ENCODE data around the gene BCAM.
A peak's percentile ranks its signal among the peaks of the same experiment; 100 is the strongest.
"Not testable (repeated sequence)": the region's sequence is repeated elsewhere in the genome, so short reads cannot be mapped to it uniquely, and the experiment has no call there.

Gene BCAM

DNA sequence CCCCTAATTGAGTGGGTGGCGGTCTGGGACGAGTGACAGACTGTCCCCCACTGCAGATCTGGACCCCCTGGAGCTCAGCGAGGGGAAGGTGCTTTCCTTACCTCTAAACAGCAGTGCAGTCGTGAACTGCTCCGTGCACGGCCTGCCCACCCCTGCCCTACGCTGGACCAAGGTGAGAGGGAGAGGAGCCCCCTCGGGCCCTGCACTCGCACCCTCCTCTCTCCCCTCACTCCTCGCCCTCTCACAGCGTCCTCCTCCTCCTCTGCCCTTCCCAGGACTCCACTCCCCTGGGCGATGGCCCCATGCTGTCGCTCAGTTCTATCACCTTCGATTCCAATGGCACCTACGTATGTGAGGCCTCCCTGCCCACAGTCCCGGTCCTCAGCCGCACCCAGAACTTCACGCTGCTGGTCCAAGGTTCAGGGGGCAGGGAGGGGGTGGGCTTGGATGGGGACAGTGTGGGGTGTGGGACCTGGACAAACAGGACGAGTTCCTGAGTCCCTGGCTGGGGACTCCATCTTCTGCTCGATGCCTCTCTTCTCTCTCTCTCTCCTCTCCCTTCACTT, 9.6 kb downstream of the BCAM start:
- no peak for DNase-seq
- ATAC-seq = no peak

DNA sequence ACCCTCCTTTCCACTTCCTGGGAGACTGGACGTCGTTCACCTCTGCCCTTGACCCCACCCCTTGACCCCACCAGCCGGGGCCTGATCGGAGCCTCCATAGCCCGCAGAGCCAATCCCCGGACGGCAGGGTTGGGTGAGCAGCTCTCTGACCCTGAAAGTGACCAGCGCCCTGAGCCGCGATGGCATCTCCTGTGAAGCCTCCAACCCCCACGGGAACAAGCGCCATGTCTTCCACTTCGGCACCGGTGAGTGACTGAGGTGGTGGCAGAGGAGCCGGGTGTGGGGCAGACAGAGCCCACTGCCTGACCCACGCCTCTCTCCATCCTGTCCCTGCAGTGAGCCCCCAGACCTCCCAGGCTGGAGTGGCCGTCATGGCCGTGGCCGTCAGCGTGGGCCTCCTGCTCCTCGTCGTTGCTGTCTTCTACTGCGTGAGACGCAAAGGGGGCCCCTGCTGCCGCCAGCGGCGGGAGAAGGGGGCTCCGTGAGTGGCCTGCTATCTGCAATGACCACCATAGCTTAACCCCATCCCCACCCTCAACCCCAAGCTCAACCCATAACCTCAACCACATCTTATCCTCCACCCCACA, 10.4 kb downstream of the BCAM start:
- ATAC-seq (no peak), DNase-seq (no peak)

DNA sequence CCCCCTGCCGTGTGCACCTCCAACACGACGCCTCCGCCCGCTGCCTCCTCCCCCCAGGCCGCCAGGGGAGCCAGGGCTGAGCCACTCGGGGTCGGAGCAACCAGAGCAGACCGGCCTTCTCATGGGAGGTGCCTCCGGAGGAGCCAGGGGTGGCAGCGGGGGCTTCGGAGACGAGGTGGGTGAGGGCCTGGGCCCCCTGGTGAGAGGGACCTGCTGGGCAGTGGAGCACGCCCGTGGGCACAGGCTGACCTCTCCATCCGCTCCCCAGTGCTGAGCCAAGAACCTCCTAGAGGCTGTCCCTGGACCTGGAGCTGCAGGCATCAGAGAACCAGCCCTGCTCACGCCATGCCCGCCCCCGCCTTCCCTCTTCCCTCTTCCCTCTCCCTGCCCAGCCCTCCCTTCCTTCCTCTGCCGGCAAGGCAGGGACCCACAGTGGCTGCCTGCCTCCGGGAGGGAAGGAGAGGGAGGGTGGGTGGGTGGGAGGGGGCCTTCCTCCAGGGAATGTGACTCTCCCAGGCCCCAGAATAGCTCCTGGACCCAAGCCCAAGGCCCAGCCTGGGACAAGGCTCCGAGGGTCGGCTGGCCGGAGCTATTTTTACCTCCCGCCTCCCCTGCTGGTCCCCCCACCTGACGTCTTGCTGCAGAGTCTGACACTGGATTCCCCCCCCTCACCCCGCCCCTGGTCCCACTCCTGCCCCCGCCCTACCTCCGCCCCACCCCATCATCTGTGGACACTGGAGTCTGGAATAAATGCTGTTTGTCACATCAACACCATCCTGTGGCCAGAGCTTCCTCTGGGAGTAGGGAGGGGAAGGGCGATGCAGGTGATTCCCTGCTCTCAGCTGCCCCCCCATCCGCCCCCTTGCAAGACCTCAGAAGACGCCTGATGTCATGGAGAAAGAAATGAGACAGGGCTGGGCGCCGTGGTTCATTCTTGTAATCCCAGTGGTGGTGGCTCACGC, 12.0 kb downstream of the BCAM start:
- ATAC-seq = no peak
- no peak for DNase-seq

DNA sequence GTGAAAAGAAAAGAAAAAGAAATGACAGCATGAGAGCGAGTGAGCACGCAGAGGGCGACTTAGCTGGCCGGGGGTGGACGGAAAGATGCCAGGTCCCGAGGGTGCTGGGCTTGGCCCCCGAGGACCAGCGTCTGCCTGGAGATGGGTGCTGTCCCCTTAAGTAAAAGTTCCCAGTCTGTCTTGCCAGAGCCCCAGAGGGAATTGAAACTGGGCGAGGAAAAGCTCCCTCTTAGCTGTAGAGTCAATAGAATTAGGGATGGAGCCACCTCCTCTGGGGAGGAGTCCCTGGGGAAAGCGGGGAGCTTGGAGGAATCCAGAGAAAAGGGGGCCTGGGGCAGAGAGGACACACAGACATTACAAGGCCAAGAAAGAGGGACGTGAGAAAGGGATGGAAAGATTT, 13.3 kb downstream of the BCAM start:
- DNase-seq (no peak), ATAC-seq (no peak)

DNA sequence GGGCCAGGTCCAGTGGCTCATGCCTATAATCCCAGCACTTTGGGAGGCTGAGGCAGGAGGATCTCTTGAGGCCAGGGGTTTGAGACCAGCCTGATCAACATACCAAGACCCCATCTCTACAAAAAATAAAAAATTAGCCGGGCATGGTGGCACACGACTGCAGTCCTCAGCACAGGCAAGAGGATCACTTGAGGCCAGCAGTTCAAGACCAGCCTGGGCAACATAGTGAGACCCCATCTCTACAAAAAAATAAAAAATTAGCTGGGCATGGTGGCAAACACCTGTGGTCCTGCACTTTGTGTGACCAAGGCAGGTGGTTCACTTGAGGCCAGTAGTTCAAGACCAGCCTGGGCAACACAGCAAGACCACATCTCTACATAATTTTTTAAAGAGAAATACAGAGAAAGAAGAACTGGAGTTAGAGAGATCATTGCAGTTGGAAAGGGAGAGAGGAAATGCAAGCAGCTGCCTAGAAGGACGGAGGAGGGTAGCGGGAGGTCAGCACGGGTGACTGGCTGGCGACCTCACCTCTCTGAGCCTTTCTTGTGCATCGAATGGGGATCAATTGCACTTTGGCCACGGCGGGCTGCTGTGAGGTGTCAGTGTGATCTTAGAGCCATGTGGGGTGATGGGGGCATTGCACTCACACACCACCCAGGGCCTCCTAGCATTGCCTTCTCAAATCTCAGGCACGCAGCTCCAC, 13.9 kb downstream of the BCAM start:
- ATAC-seq (no peak), DNase-seq (no peak)

DNA sequence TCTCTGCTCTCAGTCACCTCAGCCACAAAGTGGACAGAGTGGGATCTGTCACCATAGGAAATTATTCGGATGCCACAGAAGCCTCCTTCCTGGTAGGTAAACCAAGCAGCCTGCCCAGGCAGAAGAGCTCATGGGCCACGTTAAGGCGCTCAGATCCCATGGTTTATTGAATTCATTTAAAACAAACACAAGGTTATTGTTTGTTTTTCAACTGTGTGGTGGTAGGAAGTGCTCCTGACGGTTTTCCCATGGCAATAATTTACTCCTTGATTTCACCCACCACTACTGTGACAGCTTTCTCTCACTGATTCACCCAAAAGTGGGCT, 14.4 kb downstream of the BCAM start:
- DNase-seq (no peak), ATAC-seq (no peak)

DNA sequence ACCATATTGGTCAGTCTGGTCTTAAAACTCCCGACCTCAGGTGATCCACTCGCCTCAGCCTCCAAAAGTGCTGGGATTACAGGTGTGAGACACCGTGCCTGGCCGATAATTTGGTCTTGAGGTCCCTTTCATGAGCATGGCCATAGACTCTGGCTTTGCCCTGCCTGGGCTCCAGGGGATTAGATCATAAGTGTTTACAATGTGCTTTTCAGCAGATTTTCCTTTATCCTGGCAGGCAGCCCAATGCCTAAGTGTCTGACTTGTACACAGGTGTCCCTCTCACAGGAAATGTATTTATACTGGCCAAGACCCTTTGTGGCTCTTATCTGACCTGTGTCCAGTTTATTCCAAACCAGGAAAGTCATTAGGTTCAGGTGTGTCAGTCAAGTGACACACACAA, 15.9 kb downstream of the BCAM start:
- DNase-seq = no peak
- ATAC-seq = no peak

DNA sequence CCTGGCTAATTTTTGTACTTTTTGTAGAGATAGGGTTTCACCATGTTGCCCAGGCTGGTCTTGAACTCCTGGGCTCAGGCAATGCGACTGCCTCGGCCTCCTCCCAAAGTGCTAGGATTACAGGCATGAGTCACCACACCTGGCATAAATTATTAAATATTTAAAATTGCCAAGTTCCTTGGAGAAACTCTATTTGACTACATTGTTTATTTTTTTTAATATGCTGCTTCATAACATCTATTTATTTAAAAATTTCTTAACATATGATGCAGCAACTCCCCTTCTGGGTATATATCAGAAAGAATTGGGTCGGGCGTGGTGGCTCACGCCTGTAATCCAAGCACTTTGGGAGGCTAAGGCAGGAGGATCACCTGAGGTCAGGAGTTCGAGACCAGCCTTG, 24.0 kb downstream of the BCAM start:
- not testable (repeated sequence) for ATAC-seq, DNase-seq

DNA sequence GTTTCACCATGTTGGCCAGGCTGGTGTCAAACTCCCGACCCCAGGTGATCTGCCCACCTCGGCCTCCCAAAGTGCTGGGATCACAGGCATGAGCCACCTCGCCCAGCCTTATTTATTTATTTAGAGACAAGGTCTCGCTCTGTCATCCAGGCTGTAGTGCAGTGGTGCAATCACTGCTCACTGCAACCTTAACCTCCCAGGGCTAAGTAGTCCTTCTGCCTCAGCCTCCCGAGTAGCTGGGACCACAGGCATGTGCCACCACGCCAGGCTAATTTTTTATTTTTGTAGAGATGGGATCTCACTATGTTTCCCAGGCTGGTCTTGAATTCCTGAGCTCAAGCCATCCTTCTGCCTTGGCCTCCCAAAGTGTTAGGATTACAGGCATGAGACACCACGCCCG, 25.5 kb downstream of the BCAM start:
- ATAC-seq, DNase-seq: not testable (repeated sequence)

DNA sequence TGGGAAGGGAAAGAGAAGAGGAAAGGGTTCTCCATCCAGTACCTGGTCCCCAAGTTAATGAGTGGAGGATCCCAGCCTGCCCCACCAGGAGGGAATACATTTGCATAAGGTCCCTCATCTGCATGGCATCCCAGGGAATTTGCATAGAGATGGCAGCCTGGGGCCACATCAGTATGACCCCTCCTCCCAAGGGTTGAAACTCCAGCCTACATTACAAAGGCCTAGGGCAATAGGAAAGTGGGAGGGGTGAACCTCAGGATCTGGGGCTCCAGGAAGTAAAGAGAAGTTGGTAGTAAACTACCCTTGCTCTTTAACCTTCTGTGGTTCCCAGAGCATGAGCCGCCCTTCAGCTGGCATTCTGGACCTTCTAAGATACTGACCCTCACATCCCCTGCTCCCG, 30.4 kb downstream of the BCAM start:
- no peak for ATAC-seq

DNA sequence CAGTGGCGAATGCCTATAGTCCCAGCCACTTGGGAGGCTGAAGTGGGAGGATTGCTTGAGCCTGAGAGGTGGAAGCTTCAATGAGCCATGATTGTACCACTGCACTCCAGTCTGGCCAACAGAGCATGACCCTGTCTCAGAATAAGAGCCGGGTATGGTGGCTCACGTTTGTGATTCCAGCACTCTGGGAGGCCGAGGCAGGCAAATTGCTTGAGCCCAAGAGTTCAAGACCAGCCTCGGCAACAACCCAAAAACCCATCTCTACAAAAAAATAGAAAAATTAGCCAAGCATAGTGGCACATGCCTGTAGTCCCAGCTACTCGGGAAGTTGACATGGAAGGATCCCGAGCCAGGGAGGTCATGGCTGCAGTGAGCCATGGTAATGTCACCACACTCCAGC, 31.9 kb downstream of the BCAM start:
- no peak for DNase-seq
- ATAC-seq = no peak

More for the DNA sequence above, 30.4 kb downstream of the BCAM start:
- no peak for DNase-seq

DNA sequence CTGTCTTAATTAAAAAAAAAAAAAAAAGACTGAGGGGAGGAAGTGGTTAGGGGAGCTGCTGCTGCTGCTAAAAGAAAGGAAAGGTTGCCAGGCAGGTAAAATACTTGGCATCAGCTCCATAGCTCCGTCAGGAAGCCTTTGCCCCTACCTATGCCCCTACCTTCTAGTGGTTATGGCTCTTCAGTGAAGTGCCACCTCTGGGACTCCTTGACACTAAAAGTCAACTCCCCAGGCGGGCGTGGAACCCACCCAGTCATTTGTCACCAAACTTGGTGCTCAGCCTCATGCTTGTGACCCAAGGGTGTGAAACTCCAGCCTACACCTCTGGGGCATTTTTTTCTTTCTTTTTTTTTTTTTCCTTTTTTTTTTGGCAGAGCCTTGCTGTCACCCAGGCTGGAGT, 32.3 kb downstream of the BCAM start:
- no peak for DNase-seq

DNA sequence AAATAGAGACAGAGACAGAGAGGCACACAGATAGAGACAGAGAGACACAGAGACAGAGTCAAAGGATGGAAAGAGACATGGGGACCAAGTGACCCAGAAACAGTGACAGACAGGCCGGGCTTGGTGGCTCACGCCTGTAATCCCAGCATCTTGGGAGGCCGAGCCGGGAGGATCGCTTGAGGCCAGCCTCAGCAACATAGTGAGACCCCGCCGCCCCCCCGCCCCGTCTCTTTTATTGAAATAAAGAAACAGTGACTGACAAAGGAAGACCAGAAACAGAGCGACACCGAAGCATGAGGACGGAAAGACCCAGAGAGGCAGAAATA, 36.3 kb downstream of the BCAM start:
- DNase-seq = peak; percentile 15
- ATAC-seq = no peak

More for the DNA sequence above, 32.3 kb downstream of the BCAM start:
- no peak for ATAC-seq

DNA sequence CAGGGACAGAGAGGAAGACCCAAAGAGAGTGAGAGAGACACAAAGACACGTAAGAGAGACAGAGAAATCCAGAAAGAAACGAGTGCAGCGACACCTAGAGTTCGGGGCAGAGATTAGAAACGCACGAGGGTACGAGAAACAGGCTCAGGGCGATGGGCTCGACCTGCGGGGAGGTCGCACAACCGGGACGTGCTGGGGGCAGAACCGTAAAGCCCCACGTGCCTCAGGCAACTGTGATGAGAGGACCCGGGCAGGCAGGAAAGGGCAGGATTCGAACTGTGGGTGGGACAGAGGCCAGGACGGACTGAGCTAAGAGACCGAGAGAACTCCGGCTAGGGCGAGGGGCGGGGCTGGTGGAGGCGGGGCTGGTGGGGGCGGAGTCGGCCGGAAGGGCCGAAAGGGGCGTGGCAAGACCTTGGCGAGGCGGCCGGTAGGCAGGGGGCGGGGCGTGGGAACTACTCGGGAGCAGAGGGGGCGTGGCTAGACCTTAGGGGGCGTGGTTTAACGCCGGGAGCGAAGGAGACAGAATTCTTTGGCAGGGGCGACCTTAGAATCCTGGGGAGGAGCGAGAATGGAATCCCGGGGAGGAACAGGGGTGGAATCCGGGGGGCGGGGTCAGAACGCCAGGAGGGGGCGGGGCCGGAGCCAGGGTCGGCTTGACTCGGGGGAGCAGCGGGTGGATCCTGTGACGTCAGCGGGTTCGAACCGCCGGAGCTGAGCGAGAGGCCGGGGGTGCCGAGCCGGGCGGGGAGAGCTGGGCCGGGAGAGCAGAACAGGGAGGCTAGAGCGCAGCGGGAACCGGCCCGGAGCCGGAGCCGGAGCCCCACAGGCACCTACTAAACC, 36.9 kb downstream of the BCAM start, which contains the start of gene NECTIN2:
TSS of gene NECTIN2 (plus strand) at position 686 of the 843 bp plus-strand sequence. CDS start 229 bp downstream, outside the sequence.
- DNase-seq (peak; percentile 98), ATAC-seq (peak; percentile 71)

DNA sequence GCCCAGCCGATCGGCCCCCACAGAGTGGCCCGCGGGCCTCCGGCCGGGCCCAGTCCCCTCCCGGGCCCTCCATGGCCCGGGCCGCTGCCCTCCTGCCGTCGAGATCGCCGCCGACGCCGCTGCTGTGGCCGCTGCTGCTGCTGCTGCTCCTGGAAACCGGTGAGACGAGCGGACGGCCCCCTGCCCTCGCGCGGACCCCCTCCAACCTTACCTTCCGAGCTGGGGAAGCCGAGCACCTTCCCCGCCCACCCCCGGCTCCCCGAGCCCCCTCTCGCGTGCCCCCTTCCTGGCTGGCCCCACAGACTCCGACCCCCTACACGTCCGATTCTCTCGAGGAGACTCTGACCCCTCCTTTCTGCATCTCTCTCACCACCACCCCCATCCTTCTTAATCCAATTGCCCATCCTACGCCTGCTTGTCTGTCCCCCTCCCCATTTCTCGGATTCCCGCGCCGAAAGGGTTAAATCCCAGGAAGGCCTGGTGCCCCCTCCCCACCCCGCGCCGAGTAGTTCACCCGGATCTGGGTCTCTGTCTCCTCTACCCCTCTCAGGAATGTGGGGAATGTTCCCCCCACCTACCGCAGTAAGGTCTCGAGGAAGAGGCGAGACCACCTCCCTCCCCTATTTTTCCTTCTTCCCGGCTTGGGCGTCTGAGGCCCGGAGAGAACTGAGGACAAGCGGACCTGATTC, 37.7 kb downstream of the BCAM start:
- no peak for DNase-seq
- ATAC-seq = no peak

DNA sequence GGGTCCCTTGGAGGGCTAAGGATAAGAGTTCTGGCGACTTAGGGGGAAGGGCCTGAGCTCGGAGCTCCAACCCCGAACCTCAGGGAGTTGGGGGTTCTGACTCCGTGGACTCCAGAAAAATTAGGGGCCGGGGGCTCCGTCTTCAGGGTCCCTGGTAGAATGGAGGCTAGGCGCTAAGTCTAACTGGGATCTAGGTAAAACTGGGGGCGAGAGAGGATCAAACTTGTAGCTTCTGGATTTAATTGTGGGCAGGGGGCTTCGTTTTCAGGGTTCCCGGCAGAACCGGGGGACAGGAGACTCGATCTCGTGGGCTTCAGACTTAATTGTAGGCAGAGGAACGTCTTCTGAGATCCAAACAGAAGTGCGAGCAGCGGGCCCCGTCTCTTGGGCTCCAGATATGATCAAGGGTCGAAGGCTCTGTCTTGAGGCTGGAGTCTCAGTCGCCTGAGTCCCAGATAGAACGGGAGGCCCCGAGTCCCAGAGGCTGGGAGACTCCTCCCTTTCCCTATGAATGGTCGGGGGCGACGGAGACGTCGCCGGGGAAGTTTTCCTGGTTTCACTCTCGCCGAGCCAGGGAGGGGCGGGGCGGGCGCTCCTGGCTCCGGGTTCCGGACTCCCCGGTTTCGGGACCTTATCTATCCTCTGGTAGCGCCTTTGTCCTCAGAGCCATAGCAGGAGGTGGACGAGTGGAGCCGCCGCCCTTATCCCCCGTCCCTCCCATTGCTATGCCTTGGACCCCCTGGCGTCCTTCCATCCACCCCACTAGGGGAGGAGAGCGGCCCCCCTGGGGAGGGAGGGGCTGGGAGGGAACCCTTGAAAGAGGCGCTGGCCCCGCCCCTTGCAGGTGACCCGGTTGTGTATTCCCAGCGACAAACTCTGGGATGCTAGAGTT, 38.5 kb downstream of the BCAM start:
- no peak for ATAC-seq
- no peak for DNase-seq

DNA sequence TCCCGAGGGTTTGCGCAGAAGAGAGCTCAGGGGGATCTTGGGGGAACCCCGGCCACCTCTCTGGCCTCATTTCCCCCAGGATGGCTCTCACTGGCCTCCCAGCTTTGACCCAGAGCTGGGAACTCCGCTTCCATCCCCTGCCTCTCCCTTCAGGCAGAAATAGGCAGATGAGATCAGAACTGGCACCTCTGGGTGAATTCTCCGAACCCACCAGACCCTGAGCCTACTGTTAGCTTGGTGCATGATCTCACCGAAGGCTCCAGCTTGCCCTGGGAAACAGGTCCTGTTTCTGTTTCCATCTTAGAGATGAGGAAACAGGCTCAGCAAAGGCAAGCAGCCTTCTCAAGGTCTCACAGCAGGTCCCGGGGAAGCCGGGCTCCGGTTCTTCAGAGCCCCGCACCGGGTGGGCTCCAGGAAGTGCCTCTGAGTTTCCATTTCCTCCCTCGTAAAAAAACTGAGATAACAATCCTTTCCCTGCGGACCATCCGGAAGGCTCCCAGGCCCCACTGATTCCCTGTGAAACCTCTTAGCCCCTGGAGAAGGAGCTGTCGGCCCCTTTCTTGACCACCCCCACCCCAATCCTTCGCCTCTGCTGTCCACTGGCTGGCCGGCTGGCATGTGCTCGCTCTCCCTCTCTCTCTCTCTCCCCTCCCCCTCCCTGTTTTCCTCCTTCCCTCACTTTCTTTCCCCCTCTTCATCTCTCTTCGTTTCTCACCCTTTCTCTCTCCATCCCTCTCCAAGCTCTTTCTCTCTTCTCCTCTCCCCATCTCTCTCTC, 39.3 kb downstream of the BCAM start:
- ATAC-seq (no peak), DNase-seq (no peak)

DNA sequence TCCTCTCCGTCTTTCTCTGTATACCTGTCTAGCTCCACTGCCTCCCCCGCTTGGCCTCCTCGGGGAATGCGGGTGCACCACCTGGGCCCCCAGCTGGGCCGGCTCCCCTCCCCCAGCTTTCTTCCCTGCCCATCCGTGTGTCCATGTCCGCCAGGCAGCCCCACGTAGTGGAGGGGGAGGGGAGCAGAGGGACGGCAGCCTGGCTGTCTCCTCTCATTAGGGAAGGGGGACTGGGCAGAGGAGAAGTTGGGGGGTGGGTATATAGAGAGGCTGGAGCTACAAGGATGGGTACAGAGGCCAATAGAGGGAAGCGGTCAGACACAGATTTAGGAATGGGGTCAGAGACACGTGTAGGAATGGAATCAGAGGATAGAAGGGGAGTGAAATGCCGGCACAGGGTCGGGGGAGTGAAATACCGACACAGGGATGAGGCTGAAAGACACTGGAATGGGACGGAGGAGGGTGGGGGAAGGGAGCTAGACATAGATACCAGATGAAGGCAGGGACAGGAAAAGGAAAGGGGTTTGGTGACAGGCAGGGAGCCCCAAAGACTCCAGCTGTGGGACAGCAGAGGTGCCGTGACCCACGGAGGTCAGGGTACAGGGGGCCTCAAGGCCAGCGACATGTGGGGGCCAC, 40.0 kb downstream of the BCAM start:
- ATAC-seq (no peak), DNase-seq (no peak)

DNA sequence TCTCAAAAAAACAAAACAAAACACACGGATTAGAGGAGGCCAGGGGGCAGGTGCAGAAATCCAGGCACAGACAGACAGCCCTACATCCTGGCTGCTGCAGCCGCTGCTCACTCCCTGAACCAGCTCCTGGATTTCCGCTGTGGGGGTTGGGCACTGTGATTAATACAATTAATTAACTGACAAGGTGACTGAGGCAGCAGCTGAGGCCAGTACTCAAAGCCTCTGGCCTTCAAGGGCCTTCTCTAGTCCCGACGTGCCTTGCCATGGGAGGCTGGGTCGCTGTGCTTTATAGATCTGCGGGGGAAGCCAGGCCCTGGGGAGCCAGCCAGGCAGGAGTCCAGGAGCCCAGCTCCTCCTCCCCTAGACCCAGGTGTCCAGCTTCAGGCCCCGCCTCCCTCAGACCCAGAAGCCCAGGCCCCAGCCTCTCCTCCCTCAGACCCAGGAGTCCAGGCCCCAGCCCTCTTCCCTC, 41.8 kb downstream of the BCAM start:
- ATAC-seq (no peak), DNase-seq (no peak)
